GM06990 (cell line): ENCODE measurements around the gene CAMK2B.

ENCODE experiments used
- DNase-seq: peaks from one replicate; pipeline ENCODE4 v3.0.0-alpha.2; 2011; ENCODE audit not compliant: insufficient read length; ENCODE audit errors: extremely low read depth
- H3K27me3 ChIP-seq: replicated peaks from 2 replicates; pipeline ENCODE4 v1.6.0; 2011; ENCODE audit warnings: low read length; ENCODE audit not compliant: control insufficient read depth, insufficient read depth
- H3K36me3 ChIP-seq: 2 replicates; pipeline ENCODE4 v1.5.1; 2011; ENCODE audit warnings: low read length; ENCODE audit not compliant: control insufficient read depth, insufficient read depth
- H3K4me3 ChIP-seq: replicated peaks from 2 replicates; pipeline ENCODE4 v1.5.1; 2011; ENCODE audit warnings: low read depth, mild to moderate bottlenecking, control low read depth, low read length
- TF ChIP-seq, protein P1 (sequence below): IDR thresholded peaks from 2 replicates; pipeline ENCODE4 v1.5.1; 2011; ENCODE audit warnings: low read length, control low read depth, mild to moderate bottlenecking, inconsistent platforms; ENCODE audit not compliant: insufficient read depth, poor library complexity, severe bottlenecking

CAMK2B gene

GRCh38 chr7:44216521-44217222, 108.7 kb downstream of the CAMK2B start:
- DNase-seq = no peak
- TF ChIP-seq, protein P1, sequence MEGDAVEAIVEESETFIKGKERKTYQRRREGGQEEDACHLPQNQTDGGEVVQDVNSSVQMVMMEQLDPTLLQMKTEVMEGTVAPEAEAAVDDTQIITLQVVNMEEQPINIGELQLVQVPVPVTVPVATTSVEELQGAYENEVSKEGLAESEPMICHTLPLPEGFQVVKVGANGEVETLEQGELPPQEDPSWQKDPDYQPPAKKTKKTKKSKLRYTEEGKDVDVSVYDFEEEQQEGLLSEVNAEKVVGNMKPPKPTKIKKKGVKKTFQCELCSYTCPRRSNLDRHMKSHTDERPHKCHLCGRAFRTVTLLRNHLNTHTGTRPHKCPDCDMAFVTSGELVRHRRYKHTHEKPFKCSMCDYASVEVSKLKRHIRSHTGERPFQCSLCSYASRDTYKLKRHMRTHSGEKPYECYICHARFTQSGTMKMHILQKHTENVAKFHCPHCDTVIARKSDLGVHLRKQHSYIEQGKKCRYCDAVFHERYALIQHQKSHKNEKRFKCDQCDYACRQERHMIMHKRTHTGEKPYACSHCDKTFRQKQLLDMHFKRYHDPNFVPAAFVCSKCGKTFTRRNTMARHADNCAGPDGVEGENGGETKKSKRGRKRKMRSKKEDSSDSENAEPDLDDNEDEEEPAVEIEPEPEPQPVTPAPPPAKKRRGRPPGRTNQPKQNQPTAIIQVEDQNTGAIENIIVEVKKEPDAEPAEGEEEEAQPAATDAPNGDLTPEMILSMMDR = no peak
- Histone ChIP-seq H3K27me3 (no peaks in the 10 kb centered on the region), H3K4me3 (no peak overlapping the region), H3K36me3 (peaks cover 15% of the 10 kb centered on the region)

DNA sequence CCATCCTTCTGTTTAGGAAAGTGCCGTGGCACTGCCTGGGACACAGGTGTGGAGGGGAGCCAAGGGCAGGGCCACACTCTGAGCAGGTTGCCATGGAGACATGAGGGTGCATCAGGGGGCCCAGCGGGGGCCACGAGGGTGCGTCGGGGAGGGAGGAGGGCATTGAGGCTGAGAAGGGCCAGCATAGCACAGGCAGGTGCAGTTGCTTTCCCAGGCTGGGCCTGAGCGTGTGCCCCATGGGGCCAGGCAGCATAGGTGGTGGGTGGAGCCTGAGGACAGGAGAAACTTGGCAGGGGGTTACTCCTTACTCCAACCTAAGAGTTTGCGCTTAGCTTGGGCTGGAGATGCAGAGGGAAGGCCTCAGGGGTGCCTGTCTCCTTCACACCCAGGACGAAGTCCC, 109.4 kb downstream of the CAMK2B start:
- no peak overlapping the region for H3K4me3 ChIP-seq
- H3K27me3 ChIP-seq = no peaks in the 10 kb centered on the region
- peaks cover 17% of the 10 kb centered on the region for H3K36me3 ChIP-seq
- DNase-seq = no peak
- TF ChIP-seq, protein P1 = no peak

GRCh38 chr7:44215531-44215930, 109.9 kb downstream of the CAMK2B start:
- TF ChIP-seq, protein P1 = no peak
- H3K4me3 ChIP-seq = no peak overlapping the region
- no peak for DNase-seq
- H3K36me3 ChIP-seq = peaks cover 17% of the 10 kb centered on the region
- no peaks in the 10 kb centered on the region for H3K27me3 ChIP-seq

- Histone ChIP-seq H3K4me3 (no peak overlapping the region), H3K36me3 (peaks cover 25% of the 10 kb centered on the region), H3K27me3 (no peaks in the 10 kb centered on the region)
- no peak for DNase-seq
- TF ChIP-seq, protein P1 = no peak
Observed at GRCh38 chr7:44213877-44214388, 111.5 kb downstream of the CAMK2B start.

GRCh38 chr7:44213206-44213876, 112.1 kb downstream of the CAMK2B start:
- TF ChIP-seq, protein P1 = no peak
- DNase-seq = no peak
- Histone ChIP-seq H3K36me3 (peaks cover 26% of the 10 kb centered on the region), H3K27me3 (no peaks in the 10 kb centered on the region), H3K4me3 (no peak overlapping the region)
